MCF 10A (cell line): ENCODE data around the gene FXYD6. TPM values are rescaled to one million over a fixed set of nuclear protein-coding genes. Genes with fewer than 3 reads are reported as not detected.
A peak's percentile ranks its signal among the peaks of the same experiment; 100 is the strongest.

Source experiments
- BruUV-seq: library from RNA; stranded (reverse); fragments of 400-500 nt; replicated peaks from 2 replicates; lab custom pipeline; 2021; lab: Mats Ljungman, UMichigan
- CTCF ChIA-PET: fragments of 300-600 bp; sonication (Branson Sonifier 250); formaldehyde crosslinking; extraction: SDS; loops from one replicate; lab custom pipeline; 2021; ENCODE audit warnings: antibody characterized with exemption, inconsistent platforms; lab: Yijun Ruan, JAX
- POLR2A ChIA-PET: fragments of 300-600, 350-650 bp; sonication (Branson Sonifier 250); formaldehyde crosslinking; extraction: SDS; loops from one replicate; lab custom pipeline; 2020; ENCODE audit warnings: antibody characterized with exemption, inconsistent platforms; lab: Yijun Ruan, JAX
- DNase-seq: peaks from one replicate; pipeline ENCODE4 v3.0.0-alpha.2; 2018; ENCODE audit not compliant: unreplicated experiment
- H3K27ac Mint-ChIP-seq: one replicate; pipeline ENCODE4 v1.8.0; 2022; ENCODE audit warnings: mild to moderate bottlenecking, low read depth, mixed read lengths; ENCODE audit not compliant: unreplicated experiment
- H3K27me3 Mint-ChIP-seq: one replicate; pipeline ENCODE4 v1.8.0; 2022; ENCODE audit warnings: mixed read lengths; ENCODE audit not compliant: insufficient read depth, unreplicated experiment
- H3K36me3 Mint-ChIP-seq: one replicate; pipeline ENCODE4 v1.8.0; 2022; ENCODE audit warnings: mild to moderate bottlenecking, moderate library complexity, mixed read lengths; ENCODE audit not compliant: insufficient read depth, unreplicated experiment
- H3K4me1 Mint-ChIP-seq: one replicate; pipeline ENCODE4 v1.8.0; 2022; ENCODE audit warnings: mixed read lengths; ENCODE audit not compliant: insufficient read depth, unreplicated experiment
- H3K4me3 Mint-ChIP-seq: one replicate; pipeline ENCODE4 v1.8.0; 2022; ENCODE audit warnings: mild to moderate bottlenecking, moderate library complexity, mixed read lengths; ENCODE audit not compliant: unreplicated experiment
- H3K9me3 Mint-ChIP-seq: one replicate; pipeline ENCODE4 v1.8.0; 2022; ENCODE audit warnings: mixed read lengths; ENCODE audit not compliant: unreplicated experiment
- CTCF ChIP-seq: fragments of 200-600 bp; IDR thresholded peaks from one replicate; pipeline ENCODE4 v1.8.0; 2022; ENCODE audit warnings: antibody characterized with exemption, mild to moderate bottlenecking; ENCODE audit not compliant: unreplicated experiment
- intact Hi-C: fragments of 100-400 bp; cut with micrococcal nuclease; formaldehyde crosslinking; loops from 2 replicates; pipeline ENCODE4 v1.14.1; 2022
- total RNA-seq: library from RNA; stranded (reverse); gene quantifications from 2 replicates; pipeline ENCODE4 v1.2.3, GENCODE V29; 2022

Gene FXYD6
- total RNA-seq, 1 experiment from 2014 or later, result not detected

DNA sequence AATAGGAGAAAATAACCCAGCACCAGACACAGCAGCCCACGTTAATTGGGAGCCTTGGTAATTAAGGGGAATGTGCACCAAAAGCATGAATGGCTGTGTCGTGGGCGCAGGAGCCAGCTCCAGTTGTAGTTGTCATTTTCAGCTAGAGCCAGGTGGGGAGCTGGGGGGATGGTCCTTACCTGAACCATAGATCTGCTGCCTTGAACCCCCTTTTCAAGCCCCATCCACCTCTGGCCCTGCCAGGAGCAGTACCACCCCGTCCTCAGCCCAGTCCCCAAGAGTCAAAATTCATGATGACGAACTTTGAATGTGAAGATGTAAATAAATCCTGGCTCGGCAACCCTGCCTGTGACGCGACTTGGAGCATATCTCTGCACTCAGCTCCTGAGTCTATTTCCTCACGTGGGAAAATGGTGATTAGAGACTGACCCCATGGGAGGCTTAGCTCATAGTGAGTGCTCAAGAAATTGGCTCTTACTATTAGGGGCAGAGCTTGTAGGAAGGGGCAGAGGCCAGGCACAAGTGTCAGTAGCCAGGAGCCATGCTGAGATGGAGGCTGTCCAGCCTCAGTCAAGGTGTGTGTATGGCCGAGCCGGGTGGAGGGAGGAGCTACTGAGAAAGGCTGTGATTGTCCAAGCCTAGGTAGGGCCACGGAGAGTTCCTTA is 794 bp upstream of the FXYD6 start:
- Mint-ChIP-seq H3K9me3 (no peaks in the 10 kb centered on the region), H3K36me3 (no peaks in the 10 kb centered on the region), H3K27ac (no peak overlapping the region), H3K27me3 (peaks cover 99% of the 10 kb centered on the region), H3K4me1 (no peaks in the 10 kb centered on the region), H3K4me3 (no peak overlapping the region)
- CTCF ChIA-PET, result interaction anchor here (0.9 to 2.0 kb wide), 3 partner anchors 13 to 60 kb away, joined by 3 to 5 read pairs (median 4); no protein-coding TSS in a partner anchor
- DNase-seq, result no peak
- intact Hi-C loops, result no loop called here
- no TSS peak for BruUV-seq
- no peak for TF ChIP-seq CTCF
- POLR2A ChIA-PET, result interaction anchor here (0.7 to 1.2 kb wide), 2 partner anchors 7 to 30 kb away, joined by 3 read pairs; no protein-coding TSS in a partner anchor

- no peaks in the 10 kb centered on the region for H3K4me1 Mint-ChIP-seq
- intact Hi-C loops, result no loop called here
- H3K9me3 Mint-ChIP-seq, result no peaks in the 10 kb centered on the region
- no peak for DNase-seq
- peaks cover 96% of the 10 kb centered on the region for H3K27me3 Mint-ChIP-seq
- BruUV-seq, result no TSS peak
- peak overlapping the region; percentile 5 for H3K4me3 Mint-ChIP-seq
- ChIA-PET CTCF (interaction anchor here (0.5 kb wide), 1 partner anchor 9 kb away, joined by 3 read pairs; no protein-coding TSS in a partner anchor), POLR2A (no interaction called here)
- H3K36me3 Mint-ChIP-seq, result no peaks in the 10 kb centered on the region
- H3K27ac Mint-ChIP-seq, result no peak overlapping the region
- TF ChIP-seq CTCF, result no peak
Observed at GRCh38 chr11:117876059-117876340, 458 bp downstream of the FXYD6 start.

DNA sequence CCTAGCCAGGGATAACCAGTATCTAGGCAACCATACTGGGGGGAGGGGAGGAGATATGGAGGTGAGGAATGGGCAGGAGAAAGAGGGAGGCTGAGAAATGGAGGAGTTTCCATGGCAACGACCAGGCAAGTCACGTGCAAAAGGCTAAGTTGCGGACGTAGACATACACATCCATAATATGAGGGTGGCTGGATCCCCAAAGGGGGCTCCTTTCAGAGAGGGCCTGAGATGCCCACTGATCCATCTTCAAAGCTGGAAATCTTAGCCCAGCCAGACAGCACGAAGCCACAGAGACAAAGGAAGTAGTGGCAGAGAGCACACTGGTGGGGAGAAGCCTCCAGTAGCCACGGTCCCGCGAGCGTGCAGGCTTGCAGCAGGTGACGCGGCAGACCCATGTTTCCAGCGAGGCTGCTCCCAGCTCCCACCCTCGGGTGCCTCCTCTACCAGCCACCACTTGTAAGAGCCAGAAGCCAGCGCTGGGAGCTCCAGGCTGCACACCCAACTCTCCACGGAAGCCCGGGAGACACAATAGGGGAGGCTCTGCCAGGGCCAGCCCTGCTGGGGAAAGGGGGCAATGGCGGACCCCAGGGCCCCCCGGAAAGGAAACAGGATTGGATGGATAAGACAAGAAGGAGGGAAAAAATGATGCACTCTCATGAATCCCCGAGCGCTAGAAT is 938 bp downstream of the FXYD6 start:
- H3K4me1 Mint-ChIP-seq, result no peaks in the 10 kb centered on the region
- H3K4me3 Mint-ChIP-seq, result no peak overlapping the region

More for the DNA sequence above, 938 bp downstream of the FXYD6 start:
- DNase-seq, result no peak
- intact Hi-C loops, result no loop called here
- BruUV-seq, result no TSS peak
- Mint-ChIP-seq H3K9me3 (no peaks in the 10 kb centered on the region), H3K27me3 (peaks cover 91% of the 10 kb centered on the region), H3K36me3 (no peaks in the 10 kb centered on the region), H3K27ac (no peak overlapping the region)
- POLR2A ChIA-PET, result no interaction called here
- TF ChIP-seq CTCF, result no peak
- CTCF ChIA-PET, result interaction anchor here (0.5 kb wide), 1 partner anchor 8 kb away, joined by 3 read pairs; no protein-coding TSS in a partner anchor
